Measurements from ENCODE around the gene NKD2.

DNA sequence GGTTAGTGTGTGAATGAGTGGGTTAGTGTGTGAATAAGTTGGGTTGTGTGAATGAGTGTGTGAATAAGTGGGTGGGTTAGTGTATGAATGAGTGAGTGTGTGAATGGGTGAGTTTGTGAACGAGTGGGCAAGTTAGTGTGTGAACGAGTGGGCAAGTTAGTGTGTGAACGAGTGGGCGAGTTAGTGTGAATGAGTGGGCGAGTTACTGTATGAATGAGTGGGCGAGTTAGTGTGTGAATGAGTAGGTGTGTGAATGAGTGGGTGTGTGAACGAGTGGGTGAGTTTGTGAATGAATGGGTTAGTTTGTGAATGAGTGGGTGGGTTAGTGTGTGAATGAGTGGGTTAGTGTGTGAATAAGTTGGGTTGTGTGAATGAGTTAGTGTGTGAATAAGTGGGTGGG is 34.7 kb downstream of the NKD2 start:
- TF ChIP-seq, protein P1, sequence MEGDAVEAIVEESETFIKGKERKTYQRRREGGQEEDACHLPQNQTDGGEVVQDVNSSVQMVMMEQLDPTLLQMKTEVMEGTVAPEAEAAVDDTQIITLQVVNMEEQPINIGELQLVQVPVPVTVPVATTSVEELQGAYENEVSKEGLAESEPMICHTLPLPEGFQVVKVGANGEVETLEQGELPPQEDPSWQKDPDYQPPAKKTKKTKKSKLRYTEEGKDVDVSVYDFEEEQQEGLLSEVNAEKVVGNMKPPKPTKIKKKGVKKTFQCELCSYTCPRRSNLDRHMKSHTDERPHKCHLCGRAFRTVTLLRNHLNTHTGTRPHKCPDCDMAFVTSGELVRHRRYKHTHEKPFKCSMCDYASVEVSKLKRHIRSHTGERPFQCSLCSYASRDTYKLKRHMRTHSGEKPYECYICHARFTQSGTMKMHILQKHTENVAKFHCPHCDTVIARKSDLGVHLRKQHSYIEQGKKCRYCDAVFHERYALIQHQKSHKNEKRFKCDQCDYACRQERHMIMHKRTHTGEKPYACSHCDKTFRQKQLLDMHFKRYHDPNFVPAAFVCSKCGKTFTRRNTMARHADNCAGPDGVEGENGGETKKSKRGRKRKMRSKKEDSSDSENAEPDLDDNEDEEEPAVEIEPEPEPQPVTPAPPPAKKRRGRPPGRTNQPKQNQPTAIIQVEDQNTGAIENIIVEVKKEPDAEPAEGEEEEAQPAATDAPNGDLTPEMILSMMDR (IDR thresholded peaks at IDR 0.05; ENCODE audit: poor library complexity): no peak
- TF ChIP-seq EZH2 (IDR thresholded peaks at IDR 0.05; ENCODE audit: borderline replicate concordance) (no peak), EZH2phosphoT487 (IDR thresholded peaks at IDR 0.05; ENCODE audit: low read depth, severe bottlenecking, unreplicated experiment) (no peak)
